ENCODE results near the gene TIGD6. TPM values are rescaled to one million over a fixed set of nuclear protein-coding genes. Genes with fewer than 3 reads are reported as not detected.

The TIGD6 gene
- total and polyA plus RNA-seq, 2 donors (not counting 3 experiments of a cell fraction or from before 2014, with no cell fraction given) = 3.6 to 5.4 TPM

GRCh38 chr5:150036513-150036912 lies 36.1 kb upstream of the TIGD6 start:
- Histone ChIP-seq H3K4me3 (replicated peaks in 1 of 3; ENCODE audit: insufficient read depth in 1 of 3, low read depth in 1 of 3, low read length in 3 of 3) (no peak overlapping the region), H3K9me3 (replicated peaks; ENCODE audit: control insufficient read depth, insufficient read depth, low read length) (no peaks in the 10 kb centered on the region), H3K4me1 (ENCODE audit: control insufficient read depth, extremely low read depth, insufficient read depth, low read length) (no peaks in the 10 kb centered on the region), H3K79me2 (ENCODE audit: control insufficient read depth, insufficient read depth, low read length) (no peaks in the 10 kb centered on the region), H3K36me3 (ENCODE audit: control insufficient read depth in 2 of 2, extremely low read depth in 1 of 2, insufficient read depth in 2 of 2, low read length in 2 of 2) (peaks cover 34 to 46% of the 10 kb centered on the region in 2 experiments), H3K27ac (ENCODE audit: insufficient read depth, low read depth, low read length) (no peak overlapping the region), H2AFZ (ENCODE audit: low read depth, low read length) (no peak overlapping the region), H4K20me1 (replicated peaks; ENCODE audit: control insufficient read depth, extremely low read depth, insufficient read depth, low read length) (no peaks in the 10 kb centered on the region), H3K4me2 (ENCODE audit: insufficient read depth, low read length) (no peak overlapping the region), H3K27me3 (ENCODE audit: control insufficient read depth in 2 of 2, insufficient read depth in 2 of 2, low read length in 2 of 2) (no peaks in the 10 kb centered on the region), H3K9me1 (replicated peaks; ENCODE audit: control insufficient read depth, extremely low read depth, insufficient read depth, low read length) (no peaks in the 10 kb centered on the region), H3K9ac (replicated peaks; ENCODE audit: extremely low read depth, insufficient read depth, low read length) (no peak overlapping the region)
- no TSS peak for BruUV-seq (replicated peaks)
- FAIRE-seq (no peak), DNase-seq (ENCODE audit: low read depth, low spot score) (no peak)
- POLR2A ChIA-PET = no interaction called here
- TF ChIP-seq, protein P1, sequence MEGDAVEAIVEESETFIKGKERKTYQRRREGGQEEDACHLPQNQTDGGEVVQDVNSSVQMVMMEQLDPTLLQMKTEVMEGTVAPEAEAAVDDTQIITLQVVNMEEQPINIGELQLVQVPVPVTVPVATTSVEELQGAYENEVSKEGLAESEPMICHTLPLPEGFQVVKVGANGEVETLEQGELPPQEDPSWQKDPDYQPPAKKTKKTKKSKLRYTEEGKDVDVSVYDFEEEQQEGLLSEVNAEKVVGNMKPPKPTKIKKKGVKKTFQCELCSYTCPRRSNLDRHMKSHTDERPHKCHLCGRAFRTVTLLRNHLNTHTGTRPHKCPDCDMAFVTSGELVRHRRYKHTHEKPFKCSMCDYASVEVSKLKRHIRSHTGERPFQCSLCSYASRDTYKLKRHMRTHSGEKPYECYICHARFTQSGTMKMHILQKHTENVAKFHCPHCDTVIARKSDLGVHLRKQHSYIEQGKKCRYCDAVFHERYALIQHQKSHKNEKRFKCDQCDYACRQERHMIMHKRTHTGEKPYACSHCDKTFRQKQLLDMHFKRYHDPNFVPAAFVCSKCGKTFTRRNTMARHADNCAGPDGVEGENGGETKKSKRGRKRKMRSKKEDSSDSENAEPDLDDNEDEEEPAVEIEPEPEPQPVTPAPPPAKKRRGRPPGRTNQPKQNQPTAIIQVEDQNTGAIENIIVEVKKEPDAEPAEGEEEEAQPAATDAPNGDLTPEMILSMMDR (IDR thresholded peaks at IDR 0.05; ENCODE audit: extremely low read depth in 1 of 2, insufficient read depth in 1 of 2, low read depth in 1 of 2, low read length in 2 of 2) = no peak
- TF ChIP-seq JUN (IDR thresholded peaks at IDR 0.05; ENCODE audit: borderline replicate concordance, insufficient read depth, insufficient read length, low read depth) (no peak), EZH2 (IDR thresholded peaks at IDR 0.05; ENCODE audit: borderline replicate concordance, low read depth, low read length, severe bottlenecking) (no peak), MYC (IDR thresholded peaks at IDR 0.05; ENCODE audit: low read depth, low read length) (no peak), MAX (IDR thresholded peaks at IDR 0.05; ENCODE audit: insufficient read depth, insufficient read length) (no peak), GATA2 (IDR thresholded peaks at IDR 0.05; ENCODE audit: insufficient read depth, insufficient read length, low read depth, low read length) (no peak), POLR2A (IDR thresholded peaks at IDR 0.05; ENCODE audit: low read depth, low read length) (no peak), FOS (IDR thresholded peaks at IDR 0.05; ENCODE audit: borderline replicate concordance, insufficient read depth, low read length) (no peak), POLR2AphosphoS5 (IDR thresholded peaks at IDR 0.05; ENCODE audit: insufficient read depth, low read depth, low read length) (no peak)
- intact Hi-C loops (cut with micrococcal nuclease) (no loop called here), dilution Hi-C loops (cut with MboI; ENCODE audit: extremely low pct_ligation_motif_present, low sequenced_read_pairs) (no loop called here)
- CTCF ChIA-PET = interaction anchor here (2.1 to 2.8 kb wide), 2 partner anchors 15 to 46 kb away, joined by 9 to 10 read pairs; no protein-coding TSS in a partner anchor
